Fibroblast of lung (primary cell): ENCODE measurements around the gene HPSE2. TPM values are rescaled to one million over a fixed set of nuclear protein-coding genes. Genes with fewer than 3 reads are reported as not detected.
A peak's percentile ranks its signal among the peaks of the same experiment; 100 is the strongest.

Source experiments
- DNase-seq, 2 donors: peaks; one replicate each; pipeline versions ENCODE4 v3.0.0 to v3.0.0-alpha.2; 2010; ENCODE audit warnings: low read depth in 2 of 2
- H2AFZ ChIP-seq: 2 replicates; pipeline ENCODE4 v1.5.1; 2012; ENCODE audit warnings: low read length, control low read depth, inconsistent platforms
- H3K27ac ChIP-seq: 2 replicates; pipeline ENCODE4 v1.5.1; 2011; ENCODE audit warnings: low read length, control low read depth; ENCODE audit not compliant: insufficient read depth
- H3K27me3 ChIP-seq: 2 replicates; pipeline ENCODE4 v1.5.1; 2011; ENCODE audit warnings: mild to moderate bottlenecking, low read length; ENCODE audit not compliant: control insufficient read depth, insufficient read depth
- H3K36me3 ChIP-seq: 2 replicates; pipeline ENCODE4 v1.5.1; 2011; ENCODE audit warnings: low read length; ENCODE audit not compliant: control insufficient read depth, insufficient read depth
- H3K4me1 ChIP-seq: 2 replicates; pipeline ENCODE4 v1.5.1; 2011; ENCODE audit warnings: low read length; ENCODE audit not compliant: control insufficient read depth, insufficient read depth; ENCODE audit errors: extremely low read depth
- H3K4me2 ChIP-seq: 2 replicates; pipeline ENCODE4 v1.5.1; 2011; ENCODE audit warnings: low read length, control low read depth; ENCODE audit not compliant: insufficient read depth; ENCODE audit errors: extremely low read depth
- H3K4me3 ChIP-seq, 4 experiments: fragments of 200-600 bp in 1 of 4; sonication (generic) in 1 of 4; replicated peaks in 1 of 4; 2 replicates each; pipeline ENCODE4 v1.5.1; 2011 to 2016; ENCODE audit warnings: low read length in 4 of 4, low read depth in 3 of 4, mild to moderate bottlenecking in 3 of 4, control low read depth in 2 of 4, inconsistent platforms in 1 of 4, mixed read lengths in 1 of 4; ENCODE audit not compliant: insufficient read depth in 1 of 4; ENCODE audit errors: control extremely low read depth in 1 of 4
- H3K79me2 ChIP-seq: 2 replicates; pipeline ENCODE4 v1.5.1; 2012; ENCODE audit warnings: mild to moderate bottlenecking, low read length, inconsistent platforms; ENCODE audit not compliant: control insufficient read depth, insufficient read depth
- H3K9ac ChIP-seq: 2 replicates; pipeline ENCODE4 v1.5.1; 2011; ENCODE audit warnings: mild to moderate bottlenecking, low read length, control low read depth; ENCODE audit not compliant: insufficient read depth
- H3K9me3 ChIP-seq: 2 replicates; pipeline ENCODE4 v1.5.1; 2012; ENCODE audit warnings: low read depth, low read length; ENCODE audit not compliant: control insufficient read depth, insufficient read depth
- H4K20me1 ChIP-seq: 2 replicates; pipeline ENCODE4 v1.5.1; 2011; ENCODE audit warnings: low read length; ENCODE audit not compliant: control insufficient read depth, insufficient read depth; ENCODE audit errors: extremely low read depth
- EZH2 ChIP-seq: IDR thresholded peaks from 2 replicates; pipeline ENCODE4 v1.5.1; 2012; ENCODE audit warnings: low read length, control low read depth, mild to moderate bottlenecking; ENCODE audit errors: missing control alignments
- polyA plus RNA-seq, 2 donors: library from polyadenylated mRNA; depleted of rRNA in 1 of 2; stranded (reverse) in 1 of 2; unstranded in 1 of 2; fragments of >200 nt; gene quantifications; 2 replicates each; pipeline ENCODE4 v1.2.1, GENCODE V29; 2011 to 2012; ENCODE audit warnings: missing spikeins in 1 of 2
- total RNA-seq: library from RNA; depleted of rRNA; stranded (reverse); fragments of >200 nt; gene quantifications from 2 replicates; pipeline ENCODE4 v1.2.1, GENCODE V29; 2014
- TF ChIP-seq, protein P1 (sequence below), 2 donors: IDR thresholded peaks in 1 of 2; conservative IDR thresholded peaks in 1 of 2; 1 replicate in 1 of 2; 2 replicates in 1 of 2; pipeline ENCODE4 v1.5.1; 2011 to 2012; ENCODE audit warnings: low read length in 2 of 2, control low read depth in 1 of 2, inconsistent platforms in 1 of 2, low read depth in 1 of 2, mild to moderate bottlenecking in 1 of 2

HPSE2 gene
- total and polyA plus RNA-seq, 2 donors (not counting 1 experiment from before 2014, with no cell fraction given): 0.02 to 0.17 TPM

DNA sequence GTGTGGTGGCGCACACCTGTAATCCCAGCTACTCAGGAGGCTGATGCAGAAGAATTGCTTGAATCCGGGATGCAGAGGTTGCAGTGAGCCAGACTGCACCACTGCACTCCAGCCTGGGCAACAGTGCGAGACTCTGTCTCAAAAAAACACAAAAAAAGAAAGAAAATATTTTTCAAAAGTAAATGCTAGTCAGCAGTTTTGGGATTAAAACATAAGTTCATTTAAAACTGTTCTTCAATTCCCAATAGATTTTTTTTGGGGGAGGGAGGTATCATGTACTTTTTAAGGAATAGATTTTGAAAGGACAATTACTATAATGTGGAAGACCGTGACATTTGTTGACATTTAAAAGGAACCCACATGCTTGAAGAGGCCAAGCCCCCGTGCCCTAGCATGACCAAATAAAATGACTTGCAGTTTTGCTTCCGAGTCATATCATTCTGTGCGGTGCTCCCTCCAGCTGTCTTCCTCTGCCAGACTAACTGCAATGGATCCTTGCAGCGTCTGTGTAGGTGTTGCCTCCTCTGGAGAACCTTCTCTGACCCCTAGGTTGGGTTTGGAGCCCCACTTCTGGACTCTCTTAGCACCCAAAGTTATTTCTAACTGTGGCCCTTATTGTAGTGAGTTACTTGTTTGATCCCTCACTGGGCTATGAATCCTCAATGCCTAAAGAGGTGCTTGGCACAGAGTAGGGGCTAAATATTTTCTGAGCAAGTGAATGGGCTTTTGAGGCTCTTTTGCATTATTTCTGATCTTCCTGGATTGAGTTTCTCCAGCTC is 771.5 kb downstream of the HPSE2 start:
- H3K4me3 ChIP-seq: no peak overlapping the region
- H3K9ac ChIP-seq: no peak overlapping the region
- H3K79me2 ChIP-seq: no peaks in the 10 kb centered on the region
- no peak overlapping the region for H2AFZ ChIP-seq
- H4K20me1 ChIP-seq: no peaks in the 10 kb centered on the region
- H3K9me3 ChIP-seq: no peaks in the 10 kb centered on the region
- H3K27ac ChIP-seq: no peak overlapping the region
- TF ChIP-seq, protein P1, sequence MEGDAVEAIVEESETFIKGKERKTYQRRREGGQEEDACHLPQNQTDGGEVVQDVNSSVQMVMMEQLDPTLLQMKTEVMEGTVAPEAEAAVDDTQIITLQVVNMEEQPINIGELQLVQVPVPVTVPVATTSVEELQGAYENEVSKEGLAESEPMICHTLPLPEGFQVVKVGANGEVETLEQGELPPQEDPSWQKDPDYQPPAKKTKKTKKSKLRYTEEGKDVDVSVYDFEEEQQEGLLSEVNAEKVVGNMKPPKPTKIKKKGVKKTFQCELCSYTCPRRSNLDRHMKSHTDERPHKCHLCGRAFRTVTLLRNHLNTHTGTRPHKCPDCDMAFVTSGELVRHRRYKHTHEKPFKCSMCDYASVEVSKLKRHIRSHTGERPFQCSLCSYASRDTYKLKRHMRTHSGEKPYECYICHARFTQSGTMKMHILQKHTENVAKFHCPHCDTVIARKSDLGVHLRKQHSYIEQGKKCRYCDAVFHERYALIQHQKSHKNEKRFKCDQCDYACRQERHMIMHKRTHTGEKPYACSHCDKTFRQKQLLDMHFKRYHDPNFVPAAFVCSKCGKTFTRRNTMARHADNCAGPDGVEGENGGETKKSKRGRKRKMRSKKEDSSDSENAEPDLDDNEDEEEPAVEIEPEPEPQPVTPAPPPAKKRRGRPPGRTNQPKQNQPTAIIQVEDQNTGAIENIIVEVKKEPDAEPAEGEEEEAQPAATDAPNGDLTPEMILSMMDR (conservative IDR thresholded peaks at IDR 0.05 in 1 of 2, IDR thresholded peaks at IDR 0.05 in 1 of 2; ENCODE audit: low read depth in 1 of 2, low read length in 2 of 2): no peak
- TF ChIP-seq EZH2: no peak
- H3K4me1 ChIP-seq: peaks cover 13% of the 10 kb centered on the region
- peak in 1 of 2 donors; percentile 9 for DNase-seq
- H3K4me2 ChIP-seq: no peak overlapping the region
- H3K27me3 ChIP-seq: no peaks in the 10 kb centered on the region
- H3K36me3 ChIP-seq: no peaks in the 10 kb centered on the region

GRCh38 chr10:98463016-98463415 is 772.6 kb downstream of the HPSE2 start:
- no peaks in the 10 kb centered on the region for H3K36me3 ChIP-seq
- H3K9me3 ChIP-seq: no peaks in the 10 kb centered on the region
- peaks cover 13% of the 10 kb centered on the region for H3K4me1 ChIP-seq
- H3K4me2 ChIP-seq: no peak overlapping the region
- H3K27me3 ChIP-seq: no peaks in the 10 kb centered on the region
- H3K79me2 ChIP-seq: no peaks in the 10 kb centered on the region
- no peak overlapping the region for H3K4me3 ChIP-seq
- no peak overlapping the region for H3K27ac ChIP-seq
- no peak overlapping the region for H3K9ac ChIP-seq
- H2AFZ ChIP-seq: no peak overlapping the region
- TF ChIP-seq, protein P1 (conservative IDR thresholded peaks at IDR 0.05 in 1 of 2, IDR thresholded peaks at IDR 0.05 in 1 of 2; ENCODE audit: low read depth in 1 of 2, low read length in 2 of 2): no peak
- no peak for TF ChIP-seq EZH2
- no peaks in the 10 kb centered on the region for H4K20me1 ChIP-seq
- no peak for DNase-seq

DNA sequence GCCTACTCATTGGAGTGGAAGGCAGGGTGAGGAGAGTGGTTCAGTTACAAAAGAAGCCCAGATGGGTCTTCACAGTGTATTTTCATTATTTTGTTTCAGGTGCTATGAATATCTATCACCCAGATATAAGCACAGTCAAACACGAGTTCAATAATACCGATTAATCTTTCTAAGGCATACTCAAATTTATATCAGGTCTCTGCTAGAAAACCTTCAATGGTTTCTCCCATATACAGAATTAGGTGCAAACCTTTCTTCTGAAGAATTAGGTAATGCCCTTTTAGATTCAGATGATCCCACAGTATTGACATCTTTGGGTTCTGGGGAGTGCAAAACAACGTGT is 774.2 kb downstream of the HPSE2 start:
- no peaks in the 10 kb centered on the region for H4K20me1 ChIP-seq
- DNase-seq: no peak
- no peaks in the 10 kb centered on the region for H3K36me3 ChIP-seq
- H3K27ac ChIP-seq: peak overlapping the region; percentile 73
- H2AFZ ChIP-seq: no peak overlapping the region
- H3K79me2 ChIP-seq: no peaks in the 10 kb centered on the region
- no peaks in the 10 kb centered on the region for H3K27me3 ChIP-seq
- H3K4me1 ChIP-seq: peaks cover 11% of the 10 kb centered on the region
- H3K4me2 ChIP-seq: peak overlapping the region; percentile 70
- H3K9ac ChIP-seq: no peak overlapping the region
- no peaks in the 10 kb centered on the region for H3K9me3 ChIP-seq
- TF ChIP-seq, protein P1 (conservative IDR thresholded peaks at IDR 0.05 in 1 of 2, IDR thresholded peaks at IDR 0.05 in 1 of 2; ENCODE audit: low read depth in 1 of 2, low read length in 2 of 2): no peak
- TF ChIP-seq EZH2: no peak
- H3K4me3 ChIP-seq: no peak overlapping the region
